Lower lobe of right lung (tissue), 2 donors: ENCODE results near the gene SLCO1A2. TPM values are rescaled to one million over a fixed set of nuclear protein-coding genes. Genes with fewer than 3 reads are reported as not detected.

Experiments used
- ATAC-seq, 2 donors: fragments of 200-7000 bp; cut with Tn5 transposase; one replicate each; pipeline ENCODE4 v1.9.1; 2020 to 2022; ENCODE audit warnings: mild to moderate bottlenecking in 2 of 2, moderate library complexity in 2 of 2
- DNase-seq: peaks from one replicate; pipeline ENCODE4 v3.0.0-alpha.2; 2020
- H3K27ac ChIP-seq: fragments of 200-600 bp; one replicate; pipeline ENCODE4 v1.8.0; 2022
- H3K27me3 ChIP-seq: fragments of 200-600 bp; one replicate; pipeline ENCODE4 v1.8.0; 2022; ENCODE audit warnings: low read depth
- H3K36me3 ChIP-seq: fragments of 200-600 bp; one replicate; pipeline ENCODE4 v1.8.0; 2022; ENCODE audit warnings: mild to moderate bottlenecking
- H3K4me1 ChIP-seq: fragments of 200-600 bp; one replicate; pipeline ENCODE4 v1.8.0; 2022
- H3K4me3 ChIP-seq: fragments of 200-600 bp; one replicate; pipeline ENCODE4 v1.8.0; 2022; ENCODE audit warnings: mild to moderate bottlenecking
- H3K9me3 ChIP-seq: fragments of 200-600 bp; one replicate; pipeline ENCODE4 v1.8.0; 2022
- intact Hi-C: fragments of 100-400 bp; cut with DNase I; formaldehyde crosslinking; loops from one replicate; pipeline ENCODE4 v1.11.0; 2022
- total RNA-seq: library from RNA; stranded (reverse); fragmentation: NEBNext Ultra II Directional; extraction: Animal tissue kit (Norgen Biotek cat#: 25700); gene quantifications from one replicate; pipeline ENCODE4 v1.2.1, GENCODE V29; 2021
- TF ChIP-seq, protein P1 (sequence below): fragments of 200-600 bp; IDR thresholded peaks from one replicate; pipeline ENCODE4 v1.8.0; 2022; ENCODE audit warnings: antibody characterized with exemption, mild to moderate bottlenecking
- donor health status: DM: no; HTN: yes; CAD: no; lungs with severe emphysema.

Gene SLCO1A2
- total RNA-seq, 1 donor from 2014 or later, result 3.5 TPM

GRCh38 chr12:21324551-21324950 is 10.2 kb downstream of the SLCO1A2 start:
- Histone ChIP-seq H3K9me3 (peaks cover 11% of the 10 kb centered on the region), H3K4me1 (no peaks in the 10 kb centered on the region), H3K4me3 (no peak overlapping the region), H3K27ac (no peak overlapping the region), H3K36me3 (no peaks in the 10 kb centered on the region), H3K27me3 (no peaks in the 10 kb centered on the region)
- DNase-seq (no peak), ATAC-seq (no peak)
- intact Hi-C loops, result no loop called here
- TF ChIP-seq, protein P1, sequence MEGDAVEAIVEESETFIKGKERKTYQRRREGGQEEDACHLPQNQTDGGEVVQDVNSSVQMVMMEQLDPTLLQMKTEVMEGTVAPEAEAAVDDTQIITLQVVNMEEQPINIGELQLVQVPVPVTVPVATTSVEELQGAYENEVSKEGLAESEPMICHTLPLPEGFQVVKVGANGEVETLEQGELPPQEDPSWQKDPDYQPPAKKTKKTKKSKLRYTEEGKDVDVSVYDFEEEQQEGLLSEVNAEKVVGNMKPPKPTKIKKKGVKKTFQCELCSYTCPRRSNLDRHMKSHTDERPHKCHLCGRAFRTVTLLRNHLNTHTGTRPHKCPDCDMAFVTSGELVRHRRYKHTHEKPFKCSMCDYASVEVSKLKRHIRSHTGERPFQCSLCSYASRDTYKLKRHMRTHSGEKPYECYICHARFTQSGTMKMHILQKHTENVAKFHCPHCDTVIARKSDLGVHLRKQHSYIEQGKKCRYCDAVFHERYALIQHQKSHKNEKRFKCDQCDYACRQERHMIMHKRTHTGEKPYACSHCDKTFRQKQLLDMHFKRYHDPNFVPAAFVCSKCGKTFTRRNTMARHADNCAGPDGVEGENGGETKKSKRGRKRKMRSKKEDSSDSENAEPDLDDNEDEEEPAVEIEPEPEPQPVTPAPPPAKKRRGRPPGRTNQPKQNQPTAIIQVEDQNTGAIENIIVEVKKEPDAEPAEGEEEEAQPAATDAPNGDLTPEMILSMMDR, result no peak

- TF ChIP-seq, protein P1, result no peak
- no peak overlapping the region for H3K4me3 ChIP-seq
- no peaks in the 10 kb centered on the region for H3K4me1 ChIP-seq
- intact Hi-C loops, result no loop called here
- ATAC-seq (no peak), DNase-seq (no peak)
- H3K27me3 ChIP-seq, result no peaks in the 10 kb centered on the region
- H3K36me3 ChIP-seq, result no peaks in the 10 kb centered on the region
- H3K27ac ChIP-seq, result no peak overlapping the region
- peaks cover 11% of the 10 kb centered on the region for H3K9me3 ChIP-seq
Observed at GRCh38 chr12:21323736-21324135, 11.0 kb downstream of the SLCO1A2 start.

GRCh38 chr12:21308785-21309184 is 25.9 kb downstream of the SLCO1A2 start:
- Histone ChIP-seq H3K4me3 (no peak overlapping the region), H3K4me1 (no peaks in the 10 kb centered on the region), H3K27me3 (no peaks in the 10 kb centered on the region), H3K9me3 (no peaks in the 10 kb centered on the region), H3K27ac (no peak overlapping the region), H3K36me3 (no peaks in the 10 kb centered on the region)
- TF ChIP-seq, protein P1, result no peak
- DNase-seq (no peak), ATAC-seq (no peak)
- intact Hi-C loops, result no loop called here

- Histone ChIP-seq H3K4me1 (no peaks in the 10 kb centered on the region), H3K9me3 (no peaks in the 10 kb centered on the region), H3K36me3 (no peaks in the 10 kb centered on the region), H3K27me3 (no peaks in the 10 kb centered on the region), H3K27ac (no peak overlapping the region), H3K4me3 (no peak overlapping the region)
- ATAC-seq (no peak), DNase-seq (no peak)
- intact Hi-C loops, result no loop called here
- TF ChIP-seq, protein P1, result no peak
Observed at GRCh38 chr12:21305661-21306060, 29.1 kb downstream of the SLCO1A2 start.

DNA sequence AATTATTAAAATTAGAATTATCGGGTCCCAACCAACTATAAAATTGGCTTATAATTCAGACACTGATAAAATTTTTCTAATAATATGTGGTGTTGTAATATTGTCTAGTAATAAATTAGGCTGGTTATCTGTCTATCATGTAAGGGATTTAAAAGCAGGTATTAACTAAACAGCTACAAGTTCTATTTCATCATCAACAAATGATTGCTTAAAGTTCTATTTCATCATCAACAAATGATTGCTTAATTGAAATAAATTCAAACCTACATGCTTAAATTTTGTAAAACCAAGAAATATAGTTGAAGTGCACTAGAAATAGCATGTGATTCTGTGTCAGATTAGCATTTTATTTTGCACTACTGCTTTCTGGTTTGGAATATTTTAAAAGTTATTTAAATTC is 34.1 kb downstream of the SLCO1A2 start:
- Histone ChIP-seq H3K4me1 (no peaks in the 10 kb centered on the region), H3K27me3 (no peaks in the 10 kb centered on the region), H3K27ac (no peak overlapping the region), H3K36me3 (no peaks in the 10 kb centered on the region), H3K9me3 (no peaks in the 10 kb centered on the region), H3K4me3 (no peak overlapping the region)
- intact Hi-C loops, result no loop called here
- TF ChIP-seq, protein P1, result no peak
- DNase-seq, result no peak
- no peak for ATAC-seq
